ENCODE data around the gene GPSM3.

The GPSM3 gene

DNA sequence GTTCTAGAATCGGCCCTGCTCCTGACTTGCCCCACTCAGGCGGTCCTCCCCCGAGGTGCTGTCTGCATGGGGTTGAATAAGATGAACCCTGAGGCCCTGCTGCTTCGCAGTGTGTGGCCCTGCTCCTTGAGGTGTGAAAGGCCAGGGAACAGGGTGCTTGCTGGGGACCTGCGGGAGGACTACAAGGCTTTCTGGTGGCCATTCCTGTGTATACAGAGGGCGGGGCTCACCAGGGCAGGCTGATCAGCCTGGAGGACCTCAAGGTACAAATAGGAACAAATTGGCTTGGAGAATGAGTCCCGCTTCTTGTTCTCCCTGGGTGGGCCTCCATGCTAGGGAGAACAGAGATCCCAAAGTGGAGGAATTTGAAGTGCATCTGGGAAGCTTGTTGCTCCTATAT lies 25.7 kb upstream of the GPSM3 start:
- Histone ChIP-seq H3K27me3 (ENCODE audit: insufficient read depth, low read length, poor library complexity) (peaks cover 10% of the 10 kb centered on the region), H3K79me2 (ENCODE audit: insufficient read depth, low read length) (no peaks in the 10 kb centered on the region), H2AFZ (ENCODE audit: low read depth, low read length) (no peak overlapping the region), H3K9ac (ENCODE audit: low read depth, low read length) (no peak overlapping the region), H3K27ac (ENCODE audit: low read length) (no peak overlapping the region), H3K36me3 (ENCODE audit: insufficient read depth, low read length) (no peaks in the 10 kb centered on the region), H4K20me1 (ENCODE audit: insufficient read depth, low read length) (no peaks in the 10 kb centered on the region), H3K4me1 (ENCODE audit: insufficient read depth, low read length) (no peaks in the 10 kb centered on the region), H3K4me3 (ENCODE audit: low read depth in 1 of 2, low read length in 2 of 2) (no peak overlapping the region), H3K9me3 (ENCODE audit: insufficient read depth, low read length, severe bottlenecking) (no peaks in the 10 kb centered on the region), H3K4me2 (ENCODE audit: insufficient read depth, low read length) (no peak overlapping the region)
- DNase-seq (no peak), ATAC-seq (ENCODE audit: insufficient read depth, low read depth) (no peak)
- TF ChIP-seq EZH2 (IDR thresholded peaks at IDR 0.05; ENCODE audit: borderline replicate concordance, low read depth, low read length, severe bottlenecking), result no peak

DNA sequence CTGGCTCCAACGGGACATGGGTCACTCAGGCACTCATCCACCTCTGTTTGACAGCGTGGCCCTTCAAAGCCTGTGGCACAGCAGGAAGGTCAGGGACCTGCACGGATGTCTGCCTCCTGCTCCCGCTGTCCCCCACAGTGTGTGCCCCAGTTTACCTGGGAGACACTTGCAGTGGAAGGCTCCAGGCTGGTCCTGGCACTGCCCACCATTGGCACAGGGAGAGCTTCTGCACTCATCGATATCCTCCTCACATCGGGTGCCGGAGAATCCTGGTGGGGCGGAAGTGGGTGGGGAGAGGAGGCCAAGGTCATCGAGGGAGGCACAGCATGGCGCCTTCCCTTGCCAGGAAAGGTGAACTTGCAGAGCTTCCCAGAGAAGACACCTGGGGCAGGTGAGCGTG lies 24.6 kb upstream of the GPSM3 start:
- no peaks in the 10 kb centered on the region for H3K4me1 ChIP-seq (ENCODE audit: insufficient read depth, low read length)
- no peak overlapping the region for H3K4me3 ChIP-seq (ENCODE audit: low read depth in 1 of 2, low read length in 2 of 2)
- H3K27me3 ChIP-seq (ENCODE audit: insufficient read depth, low read length, poor library complexity), result peaks cover 13% of the 10 kb centered on the region
- no peaks in the 10 kb centered on the region for H3K9me3 ChIP-seq (ENCODE audit: insufficient read depth, low read length, severe bottlenecking)
- no peak overlapping the region for H3K4me2 ChIP-seq (ENCODE audit: insufficient read depth, low read length)
- ATAC-seq (ENCODE audit: insufficient read depth, low read depth), result no peak
- H3K36me3 ChIP-seq (ENCODE audit: insufficient read depth, low read length), result no peaks in the 10 kb centered on the region
- no peak for DNase-seq
- no peaks in the 10 kb centered on the region for H4K20me1 ChIP-seq (ENCODE audit: insufficient read depth, low read length)
- H3K9ac ChIP-seq (ENCODE audit: low read depth, low read length), result no peak overlapping the region
- H3K27ac ChIP-seq (ENCODE audit: low read length), result no peak overlapping the region
- TF ChIP-seq, protein P1, sequence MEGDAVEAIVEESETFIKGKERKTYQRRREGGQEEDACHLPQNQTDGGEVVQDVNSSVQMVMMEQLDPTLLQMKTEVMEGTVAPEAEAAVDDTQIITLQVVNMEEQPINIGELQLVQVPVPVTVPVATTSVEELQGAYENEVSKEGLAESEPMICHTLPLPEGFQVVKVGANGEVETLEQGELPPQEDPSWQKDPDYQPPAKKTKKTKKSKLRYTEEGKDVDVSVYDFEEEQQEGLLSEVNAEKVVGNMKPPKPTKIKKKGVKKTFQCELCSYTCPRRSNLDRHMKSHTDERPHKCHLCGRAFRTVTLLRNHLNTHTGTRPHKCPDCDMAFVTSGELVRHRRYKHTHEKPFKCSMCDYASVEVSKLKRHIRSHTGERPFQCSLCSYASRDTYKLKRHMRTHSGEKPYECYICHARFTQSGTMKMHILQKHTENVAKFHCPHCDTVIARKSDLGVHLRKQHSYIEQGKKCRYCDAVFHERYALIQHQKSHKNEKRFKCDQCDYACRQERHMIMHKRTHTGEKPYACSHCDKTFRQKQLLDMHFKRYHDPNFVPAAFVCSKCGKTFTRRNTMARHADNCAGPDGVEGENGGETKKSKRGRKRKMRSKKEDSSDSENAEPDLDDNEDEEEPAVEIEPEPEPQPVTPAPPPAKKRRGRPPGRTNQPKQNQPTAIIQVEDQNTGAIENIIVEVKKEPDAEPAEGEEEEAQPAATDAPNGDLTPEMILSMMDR (IDR thresholded peaks at IDR 0.05; ENCODE audit: borderline replicate concordance, extremely low read depth, low read length, poor library complexity, severe bottlenecking), result no peak
- TF ChIP-seq EZH2 (IDR thresholded peaks at IDR 0.05; ENCODE audit: borderline replicate concordance, low read depth, low read length, severe bottlenecking), result no peak
- H2AFZ ChIP-seq (ENCODE audit: low read depth, low read length), result no peak overlapping the region
- no peaks in the 10 kb centered on the region for H3K79me2 ChIP-seq (ENCODE audit: insufficient read depth, low read length)

DNA sequence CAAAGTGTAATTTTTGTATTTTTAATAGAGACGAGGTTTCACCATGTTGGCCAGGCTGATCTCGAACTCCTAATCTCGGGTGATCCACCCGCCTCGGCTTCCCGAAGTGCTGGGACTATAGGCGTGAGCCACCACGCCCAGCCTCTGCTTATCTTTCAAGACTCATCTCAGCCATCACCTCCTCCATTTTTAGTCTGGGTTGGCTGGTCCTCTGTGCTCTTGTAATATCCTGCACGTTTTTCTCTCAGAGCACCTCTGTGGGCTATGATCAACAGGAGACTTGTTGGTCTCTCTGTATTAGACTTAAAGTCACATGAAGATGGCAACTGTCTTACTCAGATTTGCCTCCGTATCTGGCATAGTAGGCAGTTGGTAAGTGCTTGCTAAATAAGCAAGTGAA lies 23.8 kb upstream of the GPSM3 start:
- DNase-seq (no peak), ATAC-seq (ENCODE audit: insufficient read depth, low read depth) (no peak)
- no peaks in the 10 kb centered on the region for H3K36me3 ChIP-seq (ENCODE audit: insufficient read depth, low read length)
- no peak overlapping the region for H3K4me2 ChIP-seq (ENCODE audit: insufficient read depth, low read length)
- no peaks in the 10 kb centered on the region for H3K79me2 ChIP-seq (ENCODE audit: insufficient read depth, low read length)
- TF ChIP-seq EZH2 (IDR thresholded peaks at IDR 0.05; ENCODE audit: borderline replicate concordance, low read depth, low read length, severe bottlenecking), result no peak
- H3K4me1 ChIP-seq (ENCODE audit: insufficient read depth, low read length), result no peaks in the 10 kb centered on the region
- no peaks in the 10 kb centered on the region for H4K20me1 ChIP-seq (ENCODE audit: insufficient read depth, low read length)
- no peak overlapping the region for H3K4me3 ChIP-seq (ENCODE audit: low read depth in 1 of 2, low read length in 2 of 2)
- no peak overlapping the region for H3K9ac ChIP-seq (ENCODE audit: low read depth, low read length)
- peaks cover 13% of the 10 kb centered on the region for H3K27me3 ChIP-seq (ENCODE audit: insufficient read depth, low read length, poor library complexity)
- no peak overlapping the region for H3K27ac ChIP-seq (ENCODE audit: low read length)
- no peaks in the 10 kb centered on the region for H3K9me3 ChIP-seq (ENCODE audit: insufficient read depth, low read length, severe bottlenecking)
- H2AFZ ChIP-seq (ENCODE audit: low read depth, low read length), result no peak overlapping the region

DNA sequence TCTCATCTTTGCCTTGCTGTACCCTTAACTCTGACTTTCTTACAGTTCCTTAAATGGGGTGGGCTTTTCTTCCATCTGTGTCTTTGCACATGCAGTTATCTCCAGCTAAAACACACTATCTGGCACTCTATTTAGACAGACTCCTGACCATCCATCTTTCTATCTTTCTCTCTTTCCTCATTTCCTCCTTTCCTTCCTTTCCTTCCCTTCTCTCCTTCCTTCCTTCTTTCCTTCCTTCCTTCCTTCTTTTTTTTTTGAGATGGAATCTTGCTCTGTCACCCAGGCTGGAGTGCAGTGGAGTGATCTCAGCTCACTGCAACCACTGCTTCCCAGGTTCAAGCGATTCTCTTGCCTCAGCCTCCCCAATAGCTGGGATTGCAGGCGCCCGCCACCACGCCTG lies 23.2 kb upstream of the GPSM3 start:
- DNase-seq (no peak), ATAC-seq (ENCODE audit: insufficient read depth, low read depth) (no peak)
- H4K20me1 ChIP-seq (ENCODE audit: insufficient read depth, low read length), result no peaks in the 10 kb centered on the region
- no peak overlapping the region for H3K27ac ChIP-seq (ENCODE audit: low read length)
- no peak overlapping the region for H3K4me3 ChIP-seq (ENCODE audit: low read depth in 1 of 2, low read length in 2 of 2)
- H3K9me3 ChIP-seq (ENCODE audit: insufficient read depth, low read length, severe bottlenecking), result no peaks in the 10 kb centered on the region
- H3K79me2 ChIP-seq (ENCODE audit: insufficient read depth, low read length), result no peaks in the 10 kb centered on the region
- no peak overlapping the region for H3K4me2 ChIP-seq (ENCODE audit: insufficient read depth, low read length)
- no peak overlapping the region for H2AFZ ChIP-seq (ENCODE audit: low read depth, low read length)
- H3K27me3 ChIP-seq (ENCODE audit: insufficient read depth, low read length, poor library complexity), result peaks cover 13% of the 10 kb centered on the region
- no peak for TF ChIP-seq EZH2 (IDR thresholded peaks at IDR 0.05; ENCODE audit: borderline replicate concordance, low read depth, low read length, severe bottlenecking)
- TF ChIP-seq, protein P1 (IDR thresholded peaks at IDR 0.05; ENCODE audit: borderline replicate concordance, extremely low read depth, low read length, poor library complexity, severe bottlenecking), result no peak
- no peaks in the 10 kb centered on the region for H3K4me1 ChIP-seq (ENCODE audit: insufficient read depth, low read length)
- H3K36me3 ChIP-seq (ENCODE audit: insufficient read depth, low read length), result no peaks in the 10 kb centered on the region
- no peak overlapping the region for H3K9ac ChIP-seq (ENCODE audit: low read depth, low read length)

Measured in DND-41 (cell line).